Femur (tissue), 1 donor: ENCODE data around the gene SLC15A1.

Source experiments
- DNase-seq: peaks from one replicate; pipeline ENCODE4 v3.0.0-alpha.2; 2017

Gene SLC15A1, protein sequence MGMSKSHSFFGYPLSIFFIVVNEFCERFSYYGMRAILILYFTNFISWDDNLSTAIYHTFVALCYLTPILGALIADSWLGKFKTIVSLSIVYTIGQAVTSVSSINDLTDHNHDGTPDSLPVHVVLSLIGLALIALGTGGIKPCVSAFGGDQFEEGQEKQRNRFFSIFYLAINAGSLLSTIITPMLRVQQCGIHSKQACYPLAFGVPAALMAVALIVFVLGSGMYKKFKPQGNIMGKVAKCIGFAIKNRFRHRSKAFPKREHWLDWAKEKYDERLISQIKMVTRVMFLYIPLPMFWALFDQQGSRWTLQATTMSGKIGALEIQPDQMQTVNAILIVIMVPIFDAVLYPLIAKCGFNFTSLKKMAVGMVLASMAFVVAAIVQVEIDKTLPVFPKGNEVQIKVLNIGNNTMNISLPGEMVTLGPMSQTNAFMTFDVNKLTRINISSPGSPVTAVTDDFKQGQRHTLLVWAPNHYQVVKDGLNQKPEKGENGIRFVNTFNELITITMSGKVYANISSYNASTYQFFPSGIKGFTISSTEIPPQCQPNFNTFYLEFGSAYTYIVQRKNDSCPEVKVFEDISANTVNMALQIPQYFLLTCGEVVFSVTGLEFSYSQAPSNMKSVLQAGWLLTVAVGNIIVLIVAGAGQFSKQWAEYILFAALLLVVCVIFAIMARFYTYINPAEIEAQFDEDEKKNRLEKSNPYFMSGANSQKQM

GRCh38 chr13:98752467-98753290 is at the start of gene SLC15A1:
SLC15A1 (minus strand) TSS chr13:98752672; CDS start chr13:98752598, 74 bp downstream.
- no peak for DNase-seq

DNA sequence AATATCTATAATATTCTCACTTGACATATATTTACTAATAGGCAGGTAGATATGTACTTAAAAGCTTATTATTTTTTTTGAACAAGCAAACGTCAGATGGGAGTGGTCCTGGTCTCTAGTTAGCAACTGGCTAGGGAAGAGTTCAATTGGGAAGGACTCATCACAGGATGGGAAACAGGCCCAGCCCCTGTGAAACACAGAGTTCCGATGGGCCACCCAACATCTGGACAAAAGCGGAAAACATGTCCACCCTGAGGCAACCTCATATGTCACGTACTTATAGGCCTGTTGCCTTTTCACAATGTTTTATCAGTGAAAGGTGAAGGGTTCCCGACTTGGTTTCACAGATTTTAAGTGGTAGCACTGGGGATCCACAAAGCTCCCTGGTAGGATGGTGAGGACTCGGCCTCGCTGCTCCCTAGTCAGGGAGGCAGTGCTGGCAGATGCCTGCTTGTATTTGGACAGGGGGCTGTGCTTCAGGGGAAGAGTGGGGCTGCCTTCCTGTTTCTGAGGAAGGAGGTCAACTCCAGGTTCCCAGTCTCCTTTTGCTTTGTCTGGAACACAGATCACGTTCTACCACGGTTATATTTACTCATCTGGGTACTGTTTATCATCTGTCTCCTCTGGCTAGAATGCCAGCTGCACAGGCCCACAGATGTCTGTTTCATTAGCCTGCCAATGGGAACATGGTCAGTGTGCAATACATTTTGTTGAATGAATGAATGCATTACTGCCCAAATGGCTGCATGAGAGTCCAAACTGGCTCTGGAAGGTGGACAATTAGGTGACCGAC is 49.4 kb upstream of the SLC15A1 start:
- no peak for DNase-seq

GRCh38 chr13:98800078-98800477 is 47.6 kb upstream of the SLC15A1 start:
- no peak for DNase-seq

DNA sequence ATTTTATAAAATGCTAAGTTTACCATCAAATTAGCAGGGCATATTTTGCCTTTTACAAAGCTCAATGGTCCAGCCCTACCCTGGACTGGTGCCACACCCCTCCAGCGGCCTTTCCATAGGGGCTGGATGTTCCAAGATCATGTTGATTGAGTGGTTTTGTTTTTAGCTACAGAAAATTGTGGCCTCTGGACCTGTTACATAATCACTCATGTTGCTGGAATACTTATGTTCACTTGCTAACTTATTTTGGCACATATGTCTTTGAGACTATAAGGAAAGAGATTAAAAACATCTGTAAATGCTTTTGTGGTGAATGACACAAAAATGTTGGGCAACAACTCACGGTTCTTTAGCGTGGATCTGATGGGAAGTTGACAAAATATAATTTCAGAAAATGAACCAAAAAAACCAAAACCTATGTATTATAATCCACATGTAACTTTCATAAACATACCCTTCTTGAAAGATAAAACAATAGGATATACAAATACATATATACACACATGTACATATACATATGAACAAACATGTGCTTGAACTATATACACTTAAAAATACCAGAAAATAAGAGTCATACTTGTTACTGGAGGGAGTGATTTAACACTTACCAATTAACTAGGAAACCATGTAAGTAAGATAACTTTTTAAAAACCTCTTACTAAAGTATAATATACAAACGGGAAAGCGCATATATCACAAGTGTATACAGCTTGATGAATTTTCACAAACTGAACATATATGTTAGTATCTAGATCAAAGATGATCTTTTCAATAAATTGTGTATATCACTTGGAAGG is 46.6 kb upstream of the SLC15A1 start:
- DNase-seq, result peak; percentile 59

- no peak for DNase-seq
Observed at GRCh38 chr13:98797456-98797855, 45.0 kb upstream of the SLC15A1 start.

DNA sequence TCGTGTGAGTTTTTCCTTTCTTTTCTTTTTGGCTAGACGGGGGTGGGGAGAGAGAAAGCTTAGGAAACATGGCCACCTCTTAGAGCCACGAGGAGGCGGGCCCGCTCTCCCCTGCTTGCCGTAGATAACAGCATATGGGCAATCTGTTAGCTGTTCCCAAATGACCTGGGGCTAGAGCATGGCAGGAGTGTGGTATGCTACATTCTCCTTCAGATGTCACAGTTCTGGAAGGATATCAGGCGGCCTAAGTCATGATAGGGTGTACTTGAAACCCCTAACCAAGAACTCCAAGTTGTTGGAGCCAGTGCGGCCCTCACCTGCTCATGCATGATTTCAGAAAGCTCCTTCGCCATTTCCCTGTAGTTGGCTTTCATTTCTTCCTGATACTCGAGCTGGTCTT is 44.3 kb upstream of the SLC15A1 start:
- no peak for DNase-seq

GRCh38 chr13:98796191-98796590 is 43.7 kb upstream of the SLC15A1 start:
- DNase-seq, result no peak

GRCh38 chr13:98795220-98795619 is 42.7 kb upstream of the SLC15A1 start:
- DNase-seq, result no peak

GRCh38 chr13:98794498-98794897 is 42.0 kb upstream of the SLC15A1 start:
- DNase-seq, result no peak

DNA sequence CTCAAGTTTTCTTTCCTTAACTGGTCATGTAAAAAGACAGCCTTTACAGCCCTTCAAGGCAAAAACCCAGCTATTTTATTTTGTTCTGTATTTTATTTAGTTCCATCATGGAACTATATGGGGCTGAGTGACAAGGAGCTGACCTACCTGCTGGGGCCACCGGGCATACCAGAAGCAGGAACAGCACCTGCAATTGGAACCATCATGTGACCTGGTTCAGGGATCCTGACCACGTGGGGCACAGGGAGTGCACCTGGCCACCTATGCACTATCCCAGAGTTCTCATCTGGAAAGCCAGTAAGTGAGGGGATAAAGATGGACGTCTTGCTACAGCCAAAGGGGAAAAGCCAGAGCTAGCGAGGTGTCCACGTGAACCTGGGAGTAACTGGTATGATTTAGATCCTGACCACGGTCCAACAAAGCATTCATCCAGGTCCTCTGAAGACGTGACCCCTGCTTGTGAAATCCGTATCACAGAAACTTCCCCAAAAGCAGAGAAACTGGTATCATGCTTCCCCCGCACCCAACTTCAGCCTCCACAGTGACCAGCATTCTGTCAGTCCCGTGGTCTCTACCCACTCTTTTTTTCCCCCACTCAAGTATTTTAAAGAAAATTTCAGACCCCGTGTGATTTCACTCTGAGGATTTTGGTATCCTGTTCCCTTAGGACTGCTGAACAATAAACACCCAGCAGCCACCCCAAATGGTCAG is 40.5 kb upstream of the SLC15A1 start:
- DNase-seq, result no peak

DNA sequence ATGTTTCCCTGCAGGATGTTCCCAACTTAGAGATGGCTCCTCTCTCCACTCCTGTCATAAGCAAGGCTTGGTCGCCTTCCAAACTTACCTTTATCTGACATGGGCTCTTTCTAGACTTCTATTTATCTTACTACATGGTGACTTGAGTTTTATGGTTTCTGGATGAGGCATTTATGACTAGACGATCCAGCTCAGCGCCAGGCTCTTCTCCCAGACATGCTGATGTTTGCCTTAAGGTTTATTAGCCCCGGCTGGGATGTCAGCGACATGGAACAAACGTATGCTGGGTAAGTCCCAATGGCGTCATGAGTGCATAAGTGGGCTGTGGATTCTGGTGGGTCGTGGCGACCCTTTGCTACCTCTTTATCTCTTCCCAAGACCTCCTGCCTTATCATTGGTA is 39.8 kb upstream of the SLC15A1 start:
- no peak for DNase-seq

DNA sequence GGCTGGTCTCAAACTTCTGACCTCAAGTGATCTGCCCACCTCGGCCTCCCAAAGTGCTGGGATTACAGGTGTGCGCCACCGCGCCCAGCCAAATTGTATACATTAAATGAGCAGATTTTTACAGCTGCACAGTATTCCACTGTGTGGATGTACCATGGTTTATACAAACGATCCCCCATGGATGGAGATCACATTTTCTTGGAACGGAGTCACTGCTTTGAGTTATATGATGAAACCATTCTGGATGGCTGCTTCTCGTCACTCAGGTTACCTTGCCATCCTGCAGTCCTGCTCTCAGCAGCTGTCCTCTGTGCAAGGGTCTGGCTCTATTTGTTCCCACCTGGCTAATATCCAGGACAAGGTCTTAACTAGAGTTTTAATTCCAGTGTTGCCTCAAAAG is 39.1 kb upstream of the SLC15A1 start:
- no peak for DNase-seq

GRCh38 chr13:98787996-98788395 is 35.5 kb upstream of the SLC15A1 start:
- DNase-seq, result no peak

DNA sequence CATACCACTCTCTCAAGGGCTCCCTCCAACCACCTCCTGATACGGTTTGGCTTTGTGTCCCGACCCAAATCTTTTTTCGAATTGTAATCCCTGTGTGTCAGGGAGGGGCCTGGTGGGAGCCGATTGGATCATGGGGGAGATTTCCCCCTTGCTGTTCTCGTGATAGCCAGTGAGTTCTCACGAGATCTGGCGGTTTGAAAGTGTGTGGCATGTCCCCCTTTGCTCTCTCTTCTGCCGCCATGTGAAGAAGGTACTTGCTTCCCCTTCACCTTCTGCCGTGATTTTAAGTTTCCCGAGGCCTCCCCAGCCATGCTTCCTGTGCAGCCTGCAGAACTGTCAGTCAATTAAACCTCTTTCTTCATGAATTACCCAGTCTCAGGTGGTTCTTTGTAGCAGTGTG is 34.7 kb upstream of the SLC15A1 start:
- DNase-seq, result no peak

DNA sequence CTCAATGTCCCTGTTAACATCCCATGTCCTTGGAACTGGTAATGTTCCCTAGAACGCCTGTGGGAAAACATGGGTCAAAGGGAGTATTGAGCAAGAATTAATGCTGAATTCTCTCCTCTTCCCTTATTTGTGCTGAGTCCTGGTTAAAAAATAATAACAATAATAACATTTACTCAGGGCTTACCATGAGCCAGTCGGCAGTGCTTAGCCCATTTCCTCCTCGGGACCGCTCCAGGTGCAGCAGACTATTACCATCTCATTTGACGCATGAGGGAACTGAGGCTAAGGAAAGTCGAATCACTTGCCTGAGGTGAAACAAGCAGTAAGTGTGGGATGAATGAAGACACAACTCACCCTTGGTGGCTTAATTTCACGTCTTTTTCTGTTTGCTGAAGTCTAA is 33.6 kb upstream of the SLC15A1 start:
- no peak for DNase-seq

GRCh38 chr13:98785405-98785804 is 32.9 kb upstream of the SLC15A1 start:
- DNase-seq, result no peak

DNA sequence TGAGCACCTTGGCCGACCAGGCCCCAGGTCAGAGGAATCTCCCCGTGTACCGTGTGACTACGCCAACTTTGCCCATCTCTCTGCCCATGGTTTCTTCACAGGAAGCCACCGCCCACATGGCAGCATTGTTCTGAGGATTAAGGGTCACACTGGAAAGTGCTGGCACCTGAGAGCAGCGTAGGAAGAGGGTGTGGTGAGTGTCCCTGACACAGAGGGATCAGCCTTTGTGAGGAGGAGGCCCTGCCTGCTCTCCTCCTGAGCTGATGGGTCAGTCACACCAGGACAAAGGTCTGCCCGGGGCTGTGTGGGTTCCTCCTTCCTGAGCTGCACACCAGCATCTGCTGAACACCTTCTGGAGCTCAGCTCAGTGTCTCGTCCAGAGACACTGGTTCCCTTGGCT is 32.2 kb upstream of the SLC15A1 start:
- no peak for DNase-seq

DNA sequence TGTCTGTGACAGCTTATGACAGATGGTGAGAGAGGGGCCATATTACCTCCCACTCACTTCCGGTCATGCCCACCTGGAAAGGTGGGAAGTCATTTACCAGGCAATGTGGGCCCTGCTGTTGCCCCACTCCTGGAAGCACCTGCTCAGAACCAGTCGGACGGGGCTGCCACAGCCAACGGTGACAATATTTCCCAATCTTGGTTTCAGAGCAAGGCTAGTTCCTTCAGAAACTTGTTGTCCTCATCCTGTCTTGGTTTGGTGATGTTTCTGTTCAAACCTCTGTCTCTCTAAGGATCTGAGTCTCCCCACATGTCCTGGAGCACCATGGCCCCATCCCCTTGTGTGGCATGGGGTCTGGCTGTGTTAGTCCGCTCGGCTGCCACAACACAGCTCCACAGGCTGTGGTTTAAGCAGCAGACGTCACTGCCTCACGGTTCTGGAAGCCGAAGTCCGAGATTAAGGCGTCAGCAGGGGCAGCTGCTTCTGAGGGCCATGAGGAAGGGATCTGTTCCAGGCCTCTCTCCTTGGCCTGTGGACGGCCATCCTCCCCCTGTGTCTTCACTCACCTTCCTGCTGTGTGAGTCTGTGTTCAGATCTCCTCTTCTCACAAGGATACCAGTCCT is 31.5 kb upstream of the SLC15A1 start:
- DNase-seq, result no peak

DNA sequence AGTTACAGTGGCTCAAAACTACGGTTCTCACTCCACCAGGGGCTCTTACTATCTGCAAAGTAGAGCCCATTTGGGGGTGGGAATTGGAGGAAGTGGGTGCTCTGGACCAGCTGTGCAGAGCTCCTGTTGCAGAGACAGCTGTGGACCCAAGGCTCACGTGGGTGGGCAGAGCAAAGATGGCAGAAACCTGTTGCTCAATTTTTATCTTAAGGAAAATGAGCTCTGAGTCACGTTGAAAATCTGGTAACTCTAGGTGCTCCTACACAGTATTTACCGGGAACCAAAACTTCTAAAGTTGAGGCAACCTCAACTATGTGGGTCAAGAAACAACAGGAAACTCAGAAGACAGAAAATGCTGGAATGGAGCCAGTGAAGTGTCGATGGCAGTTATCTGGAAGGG is 30.2 kb upstream of the SLC15A1 start:
- DNase-seq, result no peak

DNA sequence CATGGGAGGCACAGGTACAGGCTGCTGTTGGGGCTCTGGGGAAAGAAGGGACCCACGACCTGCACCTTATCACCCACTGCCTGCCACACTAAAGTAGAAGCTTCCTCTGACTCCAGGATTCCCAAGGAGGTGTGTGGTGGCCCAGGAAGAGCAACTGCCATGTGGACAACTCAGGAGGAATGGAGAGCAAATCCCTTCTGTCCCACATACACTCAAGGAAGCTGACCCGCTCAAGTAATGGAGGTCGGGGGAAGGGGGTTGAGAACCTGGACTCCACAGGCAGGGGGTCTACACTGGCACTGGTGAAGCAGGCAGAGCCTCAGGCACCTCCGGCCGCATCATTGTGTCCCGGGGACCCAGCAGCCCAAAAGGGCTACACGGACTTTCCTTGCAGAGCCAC is 29.4 kb upstream of the SLC15A1 start:
- DNase-seq, result no peak

DNA sequence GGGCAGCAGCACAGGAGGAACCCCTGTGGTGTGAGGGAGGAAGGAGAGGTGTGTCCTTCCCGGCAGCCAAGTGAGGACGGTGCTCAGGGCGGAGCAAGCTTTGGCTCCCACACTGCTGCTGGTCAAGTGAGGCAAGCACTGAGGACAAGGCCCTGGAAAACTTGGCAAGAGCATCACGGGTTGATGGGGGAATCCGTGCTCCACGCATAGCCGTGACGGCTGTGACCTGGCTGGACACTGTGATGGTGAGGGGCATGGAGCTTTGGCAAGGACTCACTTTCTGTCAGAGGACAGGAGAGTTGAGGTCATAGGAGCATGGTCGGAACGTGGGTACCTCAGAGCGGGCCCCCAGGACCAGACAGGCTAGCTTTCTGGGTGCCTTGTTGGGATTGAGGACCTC is 29.0 kb upstream of the SLC15A1 start:
- DNase-seq, result no peak
